ENCODE measurements around the gene RNF152. TPM values are rescaled to one million over a fixed set of nuclear protein-coding genes. Genes with fewer than 3 reads are reported as not detected.

Gene RNF152
- total RNA-seq, 4 donors from 2014 or later = 49.3 to 143 (median 95.2) TPM

DNA sequence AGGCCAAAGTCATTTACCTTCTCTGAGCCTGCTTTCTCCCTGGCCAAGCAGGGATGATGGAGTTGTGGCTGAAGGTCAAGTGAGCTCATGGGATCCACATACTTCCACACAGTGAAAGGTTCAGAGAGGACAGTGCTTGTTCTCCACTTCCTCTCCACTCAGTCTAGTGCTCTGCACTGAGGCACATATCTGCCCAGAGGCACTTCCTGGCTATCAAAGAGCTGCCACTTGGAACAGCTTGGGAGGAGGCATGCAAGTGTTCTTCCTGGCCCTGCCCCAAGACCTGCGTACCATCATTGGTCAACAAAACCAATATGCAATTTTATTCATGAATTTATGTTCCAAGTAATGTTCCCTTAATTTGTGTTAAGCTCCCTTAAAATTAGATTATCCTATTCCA is 71.9 kb downstream of the RNF152 start:
- Histone ChIP-seq H3K9me3 (no peaks in the 10 kb centered on the region), H3K27ac (no peak overlapping the region), H3K4me3 (no peak overlapping the region), H3K27me3 (no peaks in the 10 kb centered on the region), H3K36me3 (peaks cover 5% of the 10 kb centered on the region), H3K4me1 (peaks cover 3% of the 10 kb centered on the region)
- no peak for DNase-seq (ENCODE audit: low spot score in 2 of 2)
- TF ChIP-seq, protein P1, sequence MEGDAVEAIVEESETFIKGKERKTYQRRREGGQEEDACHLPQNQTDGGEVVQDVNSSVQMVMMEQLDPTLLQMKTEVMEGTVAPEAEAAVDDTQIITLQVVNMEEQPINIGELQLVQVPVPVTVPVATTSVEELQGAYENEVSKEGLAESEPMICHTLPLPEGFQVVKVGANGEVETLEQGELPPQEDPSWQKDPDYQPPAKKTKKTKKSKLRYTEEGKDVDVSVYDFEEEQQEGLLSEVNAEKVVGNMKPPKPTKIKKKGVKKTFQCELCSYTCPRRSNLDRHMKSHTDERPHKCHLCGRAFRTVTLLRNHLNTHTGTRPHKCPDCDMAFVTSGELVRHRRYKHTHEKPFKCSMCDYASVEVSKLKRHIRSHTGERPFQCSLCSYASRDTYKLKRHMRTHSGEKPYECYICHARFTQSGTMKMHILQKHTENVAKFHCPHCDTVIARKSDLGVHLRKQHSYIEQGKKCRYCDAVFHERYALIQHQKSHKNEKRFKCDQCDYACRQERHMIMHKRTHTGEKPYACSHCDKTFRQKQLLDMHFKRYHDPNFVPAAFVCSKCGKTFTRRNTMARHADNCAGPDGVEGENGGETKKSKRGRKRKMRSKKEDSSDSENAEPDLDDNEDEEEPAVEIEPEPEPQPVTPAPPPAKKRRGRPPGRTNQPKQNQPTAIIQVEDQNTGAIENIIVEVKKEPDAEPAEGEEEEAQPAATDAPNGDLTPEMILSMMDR (IDR thresholded peaks at IDR 0.05) = no peak
- TF ChIP-seq POLR2A (IDR thresholded peaks at IDR 0.05) (no peak), EP300 (IDR thresholded peaks at IDR 0.05) (no peak), POLR2AphosphoS5 (IDR thresholded peaks at IDR 0.05) (no peak)
- WGBS = 63% methylated on average over 1 of the region's 1 CpG

DNA sequence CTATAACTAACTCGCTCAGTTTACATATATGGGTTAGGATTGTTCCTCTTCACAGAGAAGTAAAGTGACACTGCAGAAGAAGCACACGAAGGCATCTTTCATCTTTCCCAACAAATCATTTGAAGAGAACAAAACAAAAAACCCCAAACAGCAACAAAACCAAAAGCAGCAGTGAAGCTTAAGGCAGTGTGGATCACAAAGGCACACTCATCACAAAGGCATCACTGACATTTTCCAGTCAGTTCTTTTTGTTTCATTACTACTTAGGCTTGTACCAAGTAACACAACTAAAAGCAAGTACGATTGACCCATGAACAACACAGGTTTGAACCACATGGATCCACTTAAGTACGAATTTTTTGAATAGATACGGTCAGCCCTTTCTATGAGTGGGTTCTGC is 75.7 kb downstream of the RNF152 start:
- DNase-seq (ENCODE audit: low spot score in 2 of 2) = no peak
- H3K27me3 ChIP-seq = no peaks in the 10 kb centered on the region
- H3K36me3 ChIP-seq = peaks cover 19% of the 10 kb centered on the region
- H3K9me3 ChIP-seq = no peaks in the 10 kb centered on the region
- 85% methylated on average over 5 of the region's 5 CpGs for WGBS
- TF ChIP-seq POLR2A (IDR thresholded peaks at IDR 0.05) = no peak
- TF ChIP-seq, protein P1 (IDR thresholded peaks at IDR 0.05) = no peak
- TF ChIP-seq POLR2AphosphoS5 (IDR thresholded peaks at IDR 0.05) = no peak
- no peak for TF ChIP-seq EP300 (IDR thresholded peaks at IDR 0.05)
- H3K27ac ChIP-seq = no peak overlapping the region
- peaks cover 3% of the 10 kb centered on the region for H3K4me1 ChIP-seq
- no peak overlapping the region for H3K4me3 ChIP-seq

DNA sequence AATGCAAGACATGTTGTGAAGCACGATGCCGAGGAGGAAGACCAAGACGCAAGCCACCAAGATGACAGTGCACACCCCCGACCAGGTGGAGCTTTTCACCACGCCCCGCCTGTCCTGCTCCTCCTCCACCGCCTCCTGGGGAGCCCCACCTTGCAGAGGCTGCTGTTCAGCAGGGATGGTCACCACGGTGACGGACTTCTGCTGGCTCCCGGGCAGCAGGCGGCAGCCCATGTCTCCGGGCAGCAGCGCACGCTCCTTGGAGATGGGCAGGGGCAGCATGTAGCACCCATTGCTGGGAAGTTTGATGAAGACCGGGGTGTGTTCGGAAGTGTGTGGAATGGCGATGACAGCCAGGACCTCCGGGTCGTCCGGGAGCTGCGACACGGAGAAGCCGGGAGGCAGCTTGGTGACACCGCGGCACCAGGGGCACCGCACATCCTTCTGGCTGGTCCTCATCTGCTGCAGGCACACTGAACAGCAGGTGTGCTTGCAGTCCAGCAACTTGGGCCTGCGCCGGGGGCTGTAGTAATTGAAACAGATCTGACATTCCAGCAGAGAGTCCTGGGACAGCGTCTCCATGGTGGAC is 76.8 kb downstream of the RNF152 start:
- WGBS = 96% methylated on average over 29 of the region's 29 CpGs
- DNase-seq (ENCODE audit: low spot score in 2 of 2) = no peak
- Histone ChIP-seq H3K9me3 (no peaks in the 10 kb centered on the region), H3K27me3 (no peaks in the 10 kb centered on the region), H3K4me3 (no peak overlapping the region), H3K4me1 (peaks cover 2% of the 10 kb centered on the region), H3K27ac (no peak overlapping the region), H3K36me3 (peaks cover 19% of the 10 kb centered on the region)
- TF ChIP-seq POLR2A (IDR thresholded peaks at IDR 0.05) = no peak
- TF ChIP-seq, protein P1 (IDR thresholded peaks at IDR 0.05) = no peak
- no peak for TF ChIP-seq POLR2AphosphoS5 (IDR thresholded peaks at IDR 0.05)
- TF ChIP-seq EP300 (IDR thresholded peaks at IDR 0.05) = no peak

DNA sequence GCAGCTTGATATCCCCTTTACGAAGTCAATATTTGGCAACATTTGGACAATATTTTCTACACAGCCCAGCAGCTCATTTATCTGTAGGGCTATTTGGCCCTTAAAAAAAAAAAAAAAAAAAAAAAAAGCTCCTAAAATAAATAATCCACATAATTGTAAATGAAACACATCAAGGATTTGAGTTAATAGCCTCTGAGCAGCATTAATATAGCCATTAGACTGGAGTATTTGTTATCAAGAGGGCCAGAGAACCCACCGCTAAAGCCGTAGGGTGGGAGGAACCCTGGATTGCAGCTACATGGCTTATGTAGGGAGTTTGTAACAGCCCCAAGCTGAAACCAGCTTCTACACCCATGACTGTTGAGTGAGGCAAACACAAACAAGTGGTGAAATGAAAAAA is 84.5 kb downstream of the RNF152 start:
- H3K36me3 ChIP-seq = no peaks in the 10 kb centered on the region
- TF ChIP-seq EP300 (IDR thresholded peaks at IDR 0.05) (no peak), POLR2AphosphoS5 (IDR thresholded peaks at IDR 0.05) (no peak), POLR2A (IDR thresholded peaks at IDR 0.05) (no peak)
- TF ChIP-seq, protein P1 (IDR thresholded peaks at IDR 0.05) = no peak
- no peak overlapping the region for H3K27ac ChIP-seq
- no peaks in the 10 kb centered on the region for H3K9me3 ChIP-seq
- H3K27me3 ChIP-seq = no peaks in the 10 kb centered on the region
- WGBS = 98% methylated on average over 3 of the region's 3 CpGs
- DNase-seq (ENCODE audit: low spot score in 2 of 2) = no peak
- H3K4me3 ChIP-seq = no peak overlapping the region
- H3K4me1 ChIP-seq = no peaks in the 10 kb centered on the region

DNA sequence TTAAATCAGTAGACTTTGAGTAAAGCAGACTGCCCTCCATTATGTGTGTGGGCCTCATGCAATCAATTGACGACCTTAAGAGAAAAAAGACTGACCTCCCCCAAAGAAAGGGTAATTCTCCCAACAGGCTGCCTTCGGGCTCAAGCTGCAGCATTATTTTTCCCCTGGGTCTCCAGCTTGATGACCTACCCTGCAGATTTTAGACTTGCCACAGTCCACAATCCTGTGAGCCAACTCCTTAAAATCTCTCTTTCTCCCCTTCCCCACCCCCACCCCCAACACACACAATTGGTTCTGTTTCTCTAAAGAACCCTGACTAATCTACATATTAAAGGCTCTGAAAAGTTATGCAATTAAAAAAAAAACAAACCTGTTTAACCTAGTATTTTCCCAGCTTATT is 89.4 kb downstream of the RNF152 start:
- Histone ChIP-seq H3K36me3 (no peaks in the 10 kb centered on the region), H3K4me1 (no peaks in the 10 kb centered on the region), H3K27me3 (no peaks in the 10 kb centered on the region), H3K4me3 (no peak overlapping the region), H3K27ac (no peak overlapping the region), H3K9me3 (no peaks in the 10 kb centered on the region)
- 73% methylated on average over 2 of the region's 2 CpGs for WGBS
- no peak for TF ChIP-seq POLR2A (IDR thresholded peaks at IDR 0.05)
- no peak for TF ChIP-seq EP300 (IDR thresholded peaks at IDR 0.05)
- no peak for TF ChIP-seq POLR2AphosphoS5 (IDR thresholded peaks at IDR 0.05)
- TF ChIP-seq, protein P1 (IDR thresholded peaks at IDR 0.05) = no peak
- no peak for DNase-seq (ENCODE audit: low spot score in 2 of 2)
